GM21515 (cell line): ENCODE measurements around the gene IL32.

ENCODE experiments used
- ATAC-seq: cut with Tn5 transposase; IDR thresholded peaks from one replicate; pipeline ENCODE4 v1.9.1; 2021; ENCODE audit not compliant: unreplicated experiment

Gene IL32

DNA sequence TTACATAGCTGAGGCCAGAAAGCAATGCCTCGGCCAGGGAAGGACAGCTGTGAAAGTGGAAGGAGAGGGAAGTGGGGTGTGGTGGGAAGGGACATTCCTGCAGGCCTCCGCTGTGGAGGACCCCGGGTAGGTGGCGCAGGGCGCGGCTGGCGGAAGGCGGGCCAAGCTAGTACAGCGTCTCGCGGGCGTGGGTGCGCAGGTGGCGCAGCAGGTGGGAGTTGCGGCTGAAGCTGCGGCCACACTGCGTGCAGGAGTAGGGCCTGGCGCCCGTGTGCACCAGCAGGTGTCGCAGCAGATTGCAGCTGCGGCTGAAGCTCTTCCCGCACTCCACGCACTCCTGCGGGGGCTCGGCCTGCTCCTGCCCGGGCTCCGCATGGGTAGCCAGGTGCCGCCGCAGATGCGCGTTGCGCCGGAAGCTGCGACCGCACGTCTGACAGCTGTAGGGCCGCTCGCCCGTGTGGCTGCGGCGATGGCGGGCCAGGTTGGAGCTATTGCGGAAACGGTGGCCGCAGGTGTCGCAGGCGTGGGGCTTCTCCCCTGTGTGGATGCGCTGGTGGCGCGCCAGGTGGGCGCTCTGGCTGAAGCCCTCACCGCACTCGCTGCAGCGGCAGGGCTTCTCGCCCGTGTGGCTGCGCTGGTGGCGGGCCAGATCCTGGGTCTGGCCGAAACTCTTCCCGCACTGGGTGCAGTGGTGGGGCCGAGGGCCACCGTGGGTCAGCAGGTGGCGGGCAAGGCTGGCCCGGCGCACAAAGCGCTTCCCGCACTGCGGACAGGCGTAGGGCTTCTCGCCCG lies 23.7 kb downstream of the IL32 start:
- no peak for ATAC-seq

DNA sequence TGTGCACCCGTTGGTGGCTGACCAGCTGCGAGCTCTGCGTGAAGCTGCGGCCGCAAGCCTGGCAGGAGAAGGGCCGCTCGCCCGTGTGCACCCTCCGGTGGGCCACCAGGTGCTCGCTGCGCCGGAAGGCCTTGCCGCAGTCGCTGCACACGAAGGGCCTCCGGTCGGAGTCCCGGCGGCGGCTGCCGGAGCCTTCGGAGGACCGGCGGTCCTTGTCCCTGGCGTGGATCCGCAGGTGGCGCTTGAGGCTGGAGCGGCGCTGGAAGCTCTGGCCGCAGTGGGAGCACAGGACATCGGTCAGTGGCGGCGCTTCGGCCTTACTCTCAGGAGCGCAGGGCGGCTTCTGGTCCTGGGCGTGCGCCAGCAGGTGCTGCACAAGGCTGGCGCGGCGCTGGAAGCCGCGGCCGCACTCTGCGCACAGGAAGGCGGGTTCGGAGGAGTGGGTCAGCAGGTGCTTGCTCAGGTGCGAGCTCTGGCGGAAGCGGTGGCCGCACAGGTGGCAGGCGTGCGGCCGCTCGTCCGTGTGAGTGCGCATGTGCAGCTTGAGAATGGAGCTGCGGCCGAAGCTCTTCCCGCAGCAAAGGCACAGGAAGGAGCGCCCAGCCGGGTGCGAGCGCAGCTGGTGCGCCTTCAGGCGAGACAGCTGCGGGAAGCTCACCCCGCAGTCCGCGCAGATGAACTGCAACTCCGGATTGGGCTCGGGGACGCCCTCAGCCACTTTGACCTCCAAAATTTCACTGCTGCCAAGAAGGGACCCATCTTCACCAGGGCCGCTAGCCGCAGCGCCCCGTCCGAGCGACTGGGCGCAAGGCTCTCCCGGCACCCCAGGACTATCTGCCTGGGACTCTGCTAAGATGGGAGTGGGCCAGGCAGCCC lies 24.5 kb downstream of the IL32 start:
- ATAC-seq: no peak

DNA sequence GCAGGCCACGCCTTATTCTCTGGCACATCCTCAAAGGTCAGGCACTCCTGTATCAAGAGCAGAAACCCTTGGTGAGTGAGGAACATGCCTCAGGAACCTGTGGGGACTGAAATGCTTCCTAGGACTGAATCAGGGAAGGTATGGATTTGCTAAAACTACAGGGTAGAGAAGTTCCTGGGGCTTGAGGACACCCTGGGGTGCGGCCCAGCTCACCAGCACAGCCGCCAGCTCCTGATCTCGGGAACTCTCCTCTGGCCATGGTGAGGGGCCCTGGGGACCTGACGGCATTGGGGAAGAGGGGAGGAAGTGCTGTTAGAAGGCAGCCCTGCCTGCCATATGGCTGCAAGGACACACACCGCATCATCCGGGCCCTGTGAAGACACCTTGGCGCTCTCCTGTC lies 26.1 kb downstream of the IL32 start:
- no peak for ATAC-seq

- ATAC-seq: no peak
These were observed 27.1 kb downstream of the IL32 start for GRCh38 chr16:3092501-3092941.

DNA sequence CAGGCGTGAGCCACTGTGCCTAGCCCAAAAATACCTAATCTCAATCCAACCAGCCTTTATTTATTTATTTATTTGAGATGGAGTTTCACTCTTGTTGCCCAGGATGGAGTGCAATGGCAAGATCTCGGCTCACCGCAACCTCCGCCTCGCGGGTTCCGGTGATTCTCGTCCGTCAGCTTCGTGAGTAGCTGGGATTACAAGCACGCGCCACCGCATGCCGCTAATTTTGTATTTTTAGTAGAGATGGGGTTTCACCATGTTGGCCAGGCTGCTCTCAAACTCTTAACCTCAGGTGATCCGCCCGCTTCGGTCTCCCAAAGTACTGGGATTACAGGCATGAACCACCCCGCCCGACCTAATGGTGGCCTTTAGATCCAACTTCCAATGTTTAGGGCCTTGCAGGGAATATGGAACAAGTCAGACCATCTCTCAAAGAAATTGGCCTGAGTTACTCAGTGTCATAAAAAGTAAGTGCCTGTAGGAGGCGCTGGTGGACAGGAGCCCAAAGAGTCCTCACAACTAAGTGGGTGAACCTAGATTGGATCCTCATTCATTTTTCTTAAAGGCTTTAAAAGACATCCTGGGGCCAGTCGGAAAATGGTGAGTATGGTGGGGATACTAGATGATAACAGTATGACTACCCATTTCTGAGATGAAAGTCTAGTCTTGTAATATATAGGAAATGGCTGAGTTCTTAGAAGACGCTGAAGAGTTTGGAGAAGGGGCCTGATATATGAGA lies 29.0 kb downstream of the IL32 start:
- no peak for ATAC-seq

- ATAC-seq: peak; percentile 55
These were observed 30.4 kb downstream of the IL32 start for GRCh38 chr16:3095869-3096268.

- ATAC-seq: no peak
These were observed 30.9 kb downstream of the IL32 start for GRCh38 chr16:3096362-3096761.

DNA sequence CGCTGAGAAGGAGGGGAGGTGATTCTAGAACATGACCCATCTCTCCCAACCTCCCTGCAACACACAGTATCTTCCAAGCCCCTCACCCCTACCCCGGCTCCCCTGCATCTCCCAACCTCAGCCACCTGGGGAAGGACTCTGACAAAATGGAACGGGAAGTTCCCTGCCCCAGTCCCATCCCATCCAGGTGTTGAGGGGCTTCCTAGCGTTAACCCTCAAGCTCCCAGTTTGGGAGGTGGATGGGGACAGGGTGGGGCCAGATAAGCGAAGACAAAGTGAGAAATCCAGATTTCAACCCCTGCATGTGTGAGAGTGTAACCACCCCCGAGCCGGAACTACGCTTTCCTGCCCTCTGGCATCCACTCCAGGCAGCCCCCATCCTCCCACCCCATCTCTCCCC lies 31.8 kb downstream of the IL32 start:
- ATAC-seq: no peak

- no peak for ATAC-seq
These were observed 33.3 kb downstream of the IL32 start, which contains the start of gene ZSCAN10 for GRCh38 chr16:3098459-3099394. Gene ZSCAN10 (minus strand): TSS chr16:3099294. CDS start chr16:3092937, 6,357 bp downstream.

DNA sequence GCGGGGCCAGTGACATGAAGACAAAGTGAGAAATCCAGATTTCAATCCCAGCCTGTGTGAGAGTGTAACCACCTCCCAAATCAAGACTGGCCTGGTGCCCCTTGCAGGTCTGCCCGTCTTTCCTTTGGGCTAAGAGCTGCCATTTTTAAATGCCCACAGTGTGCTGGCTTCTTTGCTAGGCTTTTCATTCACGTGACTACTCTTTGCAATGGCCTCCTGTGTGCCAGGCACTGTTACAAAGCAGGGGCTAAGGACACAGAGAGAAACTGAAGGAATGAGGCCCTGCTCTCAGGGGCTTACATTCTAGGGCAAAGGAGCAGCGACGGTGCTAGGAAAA lies 33.9 kb downstream of the IL32 start:
- no peak for ATAC-seq

DNA sequence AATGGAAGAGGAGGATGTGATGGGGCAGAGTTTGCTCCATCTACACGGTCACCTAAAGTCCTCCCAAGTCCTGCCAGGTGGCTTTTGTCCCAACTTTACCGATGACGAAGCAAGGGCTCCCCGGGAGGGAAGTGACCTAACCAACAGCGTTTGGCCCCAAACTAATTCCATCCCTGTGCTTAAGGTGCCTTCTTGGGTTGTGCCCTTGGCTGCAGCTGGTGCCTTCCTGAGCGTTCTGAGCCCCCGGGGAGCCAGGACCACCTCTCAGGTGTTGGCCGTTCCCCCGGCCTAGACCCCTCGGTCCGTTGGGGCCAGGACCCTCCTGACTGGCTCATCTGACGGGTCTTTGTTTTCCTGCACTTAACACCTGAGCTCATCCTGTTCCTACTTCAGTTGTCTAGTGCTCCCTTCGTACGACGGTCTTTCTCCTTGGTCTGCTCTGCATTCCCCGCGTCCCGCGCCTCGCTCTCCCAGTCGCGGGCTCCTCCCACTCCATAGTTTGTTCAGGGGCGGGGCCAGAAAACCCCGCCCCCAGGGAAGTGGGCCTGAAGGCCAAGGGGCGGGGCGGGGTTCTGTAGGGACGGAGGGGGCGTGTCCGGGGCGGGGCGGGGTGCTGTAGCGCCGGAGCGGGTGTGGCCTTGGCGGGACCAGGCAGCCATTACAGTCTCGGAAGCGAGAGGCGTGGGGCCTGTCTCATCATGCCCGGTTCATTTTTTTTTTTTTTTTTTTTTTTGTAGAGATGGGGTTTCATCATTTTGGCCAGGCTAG lies 34.5 kb downstream of the IL32 start:
- ATAC-seq: peak; percentile 49

DNA sequence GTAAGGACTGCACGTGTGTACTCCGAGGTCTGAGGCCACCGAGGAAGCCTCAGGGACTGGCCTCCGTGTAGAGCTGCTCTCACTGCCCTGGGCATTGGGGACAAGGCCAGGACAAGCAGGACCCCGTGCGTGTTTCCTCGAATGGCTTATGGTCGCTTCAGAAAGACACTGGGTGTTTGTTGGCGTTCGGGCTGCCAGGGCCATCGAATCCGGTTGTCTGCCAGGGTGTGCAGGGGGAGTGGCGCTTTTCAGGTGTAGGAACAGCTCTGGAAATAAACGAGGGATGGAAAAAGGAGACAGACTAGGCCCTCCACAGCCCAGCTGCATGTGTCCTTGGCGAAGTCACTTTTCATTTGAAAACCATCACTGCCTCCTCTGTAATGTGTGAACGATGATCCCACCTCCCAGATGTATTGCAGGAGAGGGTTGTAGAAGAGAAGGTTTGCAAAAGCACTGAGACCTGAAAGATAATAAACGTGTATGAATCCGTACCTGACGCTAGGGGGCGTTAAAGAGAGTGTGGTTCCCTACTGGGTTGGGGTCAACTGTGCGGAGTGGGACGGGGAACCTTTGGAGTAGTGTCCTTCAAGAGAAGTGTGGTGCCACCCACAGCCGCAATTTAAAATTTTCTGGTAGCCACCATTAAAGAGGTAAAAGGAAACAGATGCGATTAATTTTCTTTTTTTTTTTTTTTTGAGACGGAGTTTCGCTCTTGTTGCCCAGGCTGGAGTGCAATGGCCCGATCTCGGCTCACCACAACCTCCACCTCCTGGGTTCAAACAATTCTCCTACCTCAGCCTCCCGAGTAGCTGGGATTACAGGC lies 35.8 kb downstream of the IL32 start:
- ATAC-seq: no peak

DNA sequence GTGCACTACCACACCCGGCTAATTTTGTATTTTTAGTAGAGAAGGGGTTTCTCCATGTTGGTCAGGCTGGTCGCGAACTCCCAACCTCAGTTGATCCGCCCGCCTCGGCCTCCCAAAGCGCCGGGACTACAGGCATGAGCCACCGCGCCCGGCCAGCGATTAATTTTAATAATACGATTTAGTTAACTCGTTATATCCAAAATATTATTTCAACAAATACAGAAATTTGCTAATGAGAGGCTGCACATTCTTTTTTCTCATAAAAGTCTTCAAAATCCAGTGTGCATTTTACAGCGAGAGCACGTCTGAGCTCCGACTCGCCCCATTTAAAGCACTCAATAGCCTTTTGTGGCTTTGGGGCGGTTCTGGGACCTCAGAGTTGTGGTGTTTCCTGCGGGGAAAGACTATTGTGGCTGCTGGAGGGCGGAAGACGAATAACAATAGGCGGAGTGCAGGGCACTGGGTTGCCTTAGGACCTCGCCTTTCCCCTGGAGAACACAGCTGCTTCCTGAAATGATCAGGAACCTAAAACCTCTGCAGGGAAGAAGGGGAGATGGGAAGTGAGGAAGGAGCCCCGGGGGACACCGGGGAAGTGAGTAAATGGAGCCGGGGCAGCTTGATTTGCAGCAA lies 36.5 kb downstream of the IL32 start:
- no peak for ATAC-seq

DNA sequence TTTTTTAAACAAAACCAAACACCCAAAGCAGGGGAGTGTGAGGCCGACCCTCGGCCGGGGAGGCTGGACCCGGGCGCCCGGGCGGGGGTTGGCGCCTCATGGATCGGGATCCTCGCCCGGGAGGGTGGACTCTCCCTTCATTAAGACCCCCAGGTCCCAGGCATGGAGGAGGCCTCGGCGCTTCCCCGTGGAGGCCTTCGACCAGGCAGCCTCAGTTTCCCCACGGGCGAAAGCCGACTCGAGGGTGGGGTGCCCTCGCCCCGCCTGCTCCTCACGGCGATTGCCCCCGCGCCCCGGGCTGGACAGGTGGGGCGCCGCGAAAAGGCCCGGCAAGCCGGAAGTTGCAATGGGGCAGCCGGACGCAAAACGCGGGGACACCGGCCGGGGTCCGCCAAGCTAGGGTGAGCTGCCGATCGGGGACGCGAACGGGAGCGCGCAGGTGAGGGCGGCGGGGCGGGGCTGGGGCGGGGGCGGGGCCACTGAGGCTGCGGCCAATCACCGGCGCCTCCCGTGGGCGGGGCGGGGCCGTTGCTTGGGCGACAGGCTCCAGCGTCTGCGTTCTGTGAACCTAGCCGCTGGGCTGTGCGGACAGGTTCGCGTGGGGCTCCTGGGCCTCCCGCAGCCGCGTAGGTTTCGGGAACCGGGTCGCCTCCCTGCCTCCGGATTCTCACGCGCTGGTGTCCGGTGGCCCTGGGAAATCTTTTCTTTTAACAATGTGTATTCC lies 40.9 kb downstream of the IL32 start:
- peak; percentile 79 for ATAC-seq

- ATAC-seq: no peak
These were observed 46.8 kb downstream of the IL32 start, which contains the start of gene ZNF205 for GRCh38 chr16:3112058-3112880. Gene ZNF205 (plus strand): TSS chr16:3112586. CDS start chr16:3113431, 845 bp downstream.

GRCh38 chr16:3112881-3113574 lies 47.6 kb downstream of the IL32 start:
- ATAC-seq: no peak
